Measurements from ENCODE around the gene ROR1.

The ROR1 gene

GRCh38 chr1:64049900-64050540 is 276.2 kb downstream of the ROR1 start:
- H3K4me3 Mint-ChIP-seq = no peak overlapping the region
- H3K36me3 Mint-ChIP-seq (ENCODE audit: low read depth) = no peaks in the 10 kb centered on the region
- H3K4me1 Mint-ChIP-seq (ENCODE audit: low read depth) = no peaks in the 10 kb centered on the region
- H3K9me3 Mint-ChIP-seq = no peaks in the 10 kb centered on the region
- no peak overlapping the region for H3K27ac Mint-ChIP-seq
- H3K27me3 Mint-ChIP-seq = peaks cover 5% of the 10 kb centered on the region

- Mint-ChIP-seq H3K27me3 (peaks cover 5% of the 10 kb centered on the region), H3K4me1 (ENCODE audit: low read depth) (no peaks in the 10 kb centered on the region)
Measured at GRCh38 chr1:64050601-64051000, 276.8 kb downstream of the ROR1 start.

GRCh38 chr1:64051796-64052195 is 278.0 kb downstream of the ROR1 start:
- Mint-ChIP-seq H3K4me3 (no peak overlapping the region), H3K27ac (no peak overlapping the region), H3K27me3 (peaks cover 5% of the 10 kb centered on the region), H3K9me3 (no peaks in the 10 kb centered on the region), H3K4me1 (ENCODE audit: low read depth) (no peaks in the 10 kb centered on the region), H3K36me3 (ENCODE audit: low read depth) (no peaks in the 10 kb centered on the region)

More at GRCh38 chr1:64050601-64051000, 276.8 kb downstream of the ROR1 start:
- H3K4me3 Mint-ChIP-seq = no peak overlapping the region
- no peaks in the 10 kb centered on the region for H3K36me3 Mint-ChIP-seq (ENCODE audit: low read depth)
- H3K9me3 Mint-ChIP-seq = no peaks in the 10 kb centered on the region
- no peak overlapping the region for H3K27ac Mint-ChIP-seq

GRCh38 chr1:64052777-64053176 is 279.0 kb downstream of the ROR1 start:
- Mint-ChIP-seq H3K27me3 (peaks cover 5% of the 10 kb centered on the region), H3K4me1 (ENCODE audit: low read depth) (no peaks in the 10 kb centered on the region), H3K27ac (no peak overlapping the region), H3K9me3 (no peaks in the 10 kb centered on the region), H3K36me3 (ENCODE audit: low read depth) (no peaks in the 10 kb centered on the region), H3K4me3 (no peak overlapping the region)

- peaks cover 5% of the 10 kb centered on the region for H3K27me3 Mint-ChIP-seq
- H3K4me3 Mint-ChIP-seq = no peak overlapping the region
- no peak overlapping the region for H3K27ac Mint-ChIP-seq
- no peaks in the 10 kb centered on the region for H3K36me3 Mint-ChIP-seq (ENCODE audit: low read depth)
- no peaks in the 10 kb centered on the region for H3K4me1 Mint-ChIP-seq (ENCODE audit: low read depth)
- H3K9me3 Mint-ChIP-seq = no peaks in the 10 kb centered on the region
Measured at GRCh38 chr1:64055310-64055709, 281.5 kb downstream of the ROR1 start.

- Mint-ChIP-seq H3K27ac (no peak overlapping the region), H3K36me3 (ENCODE audit: low read depth) (no peaks in the 10 kb centered on the region), H3K4me1 (ENCODE audit: low read depth) (no peaks in the 10 kb centered on the region), H3K4me3 (no peak overlapping the region), H3K27me3 (no peaks in the 10 kb centered on the region), H3K9me3 (no peaks in the 10 kb centered on the region)
Measured at GRCh38 chr1:64059556-64059955, 285.7 kb downstream of the ROR1 start.

GRCh38 chr1:64060611-64061302 is 286.9 kb downstream of the ROR1 start:
- no peaks in the 10 kb centered on the region for H3K36me3 Mint-ChIP-seq (ENCODE audit: low read depth)
- no peaks in the 10 kb centered on the region for H3K9me3 Mint-ChIP-seq
- H3K27me3 Mint-ChIP-seq = no peaks in the 10 kb centered on the region
- H3K27ac Mint-ChIP-seq = no peak overlapping the region
- no peaks in the 10 kb centered on the region for H3K4me1 Mint-ChIP-seq (ENCODE audit: low read depth)
- H3K4me3 Mint-ChIP-seq = no peak overlapping the region

- H3K4me1 Mint-ChIP-seq (ENCODE audit: low read depth) = no peaks in the 10 kb centered on the region
- H3K4me3 Mint-ChIP-seq = no peak overlapping the region
- H3K36me3 Mint-ChIP-seq (ENCODE audit: low read depth) = no peaks in the 10 kb centered on the region
- no peaks in the 10 kb centered on the region for H3K9me3 Mint-ChIP-seq
- no peaks in the 10 kb centered on the region for H3K27me3 Mint-ChIP-seq
- H3K27ac Mint-ChIP-seq = no peak overlapping the region
Measured at GRCh38 chr1:64061430-64062104, 287.8 kb downstream of the ROR1 start.

- H3K36me3 Mint-ChIP-seq (ENCODE audit: low read depth) = no peaks in the 10 kb centered on the region
- H3K27me3 Mint-ChIP-seq = no peaks in the 10 kb centered on the region
- no peaks in the 10 kb centered on the region for H3K9me3 Mint-ChIP-seq
- no peak overlapping the region for H3K27ac Mint-ChIP-seq
- no peaks in the 10 kb centered on the region for H3K4me1 Mint-ChIP-seq (ENCODE audit: low read depth)
- H3K4me3 Mint-ChIP-seq = no peak overlapping the region
Measured at GRCh38 chr1:64062529-64062928, 288.7 kb downstream of the ROR1 start.

- Mint-ChIP-seq H3K27ac (no peak overlapping the region), H3K9me3 (no peaks in the 10 kb centered on the region), H3K27me3 (no peaks in the 10 kb centered on the region), H3K4me1 (ENCODE audit: low read depth) (no peaks in the 10 kb centered on the region), H3K36me3 (ENCODE audit: low read depth) (no peaks in the 10 kb centered on the region), H3K4me3 (no peak overlapping the region)
Measured at GRCh38 chr1:64062941-64063581, 289.2 kb downstream of the ROR1 start.

- Mint-ChIP-seq H3K4me3 (no peak overlapping the region), H3K27me3 (no peaks in the 10 kb centered on the region), H3K9me3 (no peaks in the 10 kb centered on the region), H3K36me3 (ENCODE audit: low read depth) (no peaks in the 10 kb centered on the region), H3K4me1 (ENCODE audit: low read depth) (no peaks in the 10 kb centered on the region), H3K27ac (no peak overlapping the region)
Measured at GRCh38 chr1:64065571-64065970, 291.8 kb downstream of the ROR1 start.

GRCh38 chr1:64072089-64072793 is 298.4 kb downstream of the ROR1 start:
- Mint-ChIP-seq H3K4me1 (ENCODE audit: low read depth) (no peaks in the 10 kb centered on the region), H3K27ac (no peak overlapping the region), H3K4me3 (no peak overlapping the region), H3K27me3 (no peaks in the 10 kb centered on the region), H3K9me3 (no peaks in the 10 kb centered on the region), H3K36me3 (ENCODE audit: low read depth) (no peaks in the 10 kb centered on the region)

- H3K27ac Mint-ChIP-seq = no peak overlapping the region
- no peaks in the 10 kb centered on the region for H3K27me3 Mint-ChIP-seq
- no peaks in the 10 kb centered on the region for H3K4me1 Mint-ChIP-seq (ENCODE audit: low read depth)
- no peaks in the 10 kb centered on the region for H3K36me3 Mint-ChIP-seq (ENCODE audit: low read depth)
- no peaks in the 10 kb centered on the region for H3K9me3 Mint-ChIP-seq
- no peak overlapping the region for H3K4me3 Mint-ChIP-seq
Measured at GRCh38 chr1:64073705-64074104, 299.9 kb downstream of the ROR1 start.

- Mint-ChIP-seq H3K4me1 (ENCODE audit: low read depth) (no peaks in the 10 kb centered on the region), H3K36me3 (ENCODE audit: low read depth) (no peaks in the 10 kb centered on the region), H3K27me3 (no peaks in the 10 kb centered on the region), H3K9me3 (no peaks in the 10 kb centered on the region), H3K27ac (no peak overlapping the region), H3K4me3 (no peak overlapping the region)
Measured at GRCh38 chr1:64074767-64075166, 300.9 kb downstream of the ROR1 start.
